HG03159 (cell line): ENCODE data around the gene RIPOR2.
"Not testable (repeated sequence)": the region's sequence is repeated elsewhere in the genome, so short reads cannot be mapped to it uniquely, and the experiment has no call there.

Source experiments
- ATAC-seq: cut with Tn5 transposase; IDR thresholded peaks from one replicate; pipeline ENCODE4 v1.9.1; 2021; ENCODE audit warnings: mild to moderate bottlenecking, moderate library complexity; ENCODE audit not compliant: unreplicated experiment

Gene RIPOR2

DNA sequence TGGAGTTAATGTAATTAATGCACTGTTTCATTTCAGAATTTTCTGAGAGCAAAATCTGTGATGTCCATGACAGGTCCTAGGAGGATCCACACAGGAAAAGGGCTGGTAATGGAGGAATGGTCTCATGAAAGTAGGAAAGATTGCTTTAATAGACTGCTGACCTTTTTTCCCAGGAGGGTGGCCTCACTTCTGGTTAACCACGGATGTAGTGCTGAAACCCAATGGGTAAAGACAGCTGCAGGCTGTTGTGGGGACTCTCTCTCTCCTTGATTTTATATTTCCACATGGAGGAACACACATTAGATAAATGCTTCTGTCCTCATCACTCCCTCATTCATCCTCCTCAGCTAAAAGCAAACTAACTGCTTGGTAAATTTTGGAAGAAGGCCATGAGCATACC lies 23.6 kb upstream of the RIPOR2 start:
- no peak for ATAC-seq

DNA sequence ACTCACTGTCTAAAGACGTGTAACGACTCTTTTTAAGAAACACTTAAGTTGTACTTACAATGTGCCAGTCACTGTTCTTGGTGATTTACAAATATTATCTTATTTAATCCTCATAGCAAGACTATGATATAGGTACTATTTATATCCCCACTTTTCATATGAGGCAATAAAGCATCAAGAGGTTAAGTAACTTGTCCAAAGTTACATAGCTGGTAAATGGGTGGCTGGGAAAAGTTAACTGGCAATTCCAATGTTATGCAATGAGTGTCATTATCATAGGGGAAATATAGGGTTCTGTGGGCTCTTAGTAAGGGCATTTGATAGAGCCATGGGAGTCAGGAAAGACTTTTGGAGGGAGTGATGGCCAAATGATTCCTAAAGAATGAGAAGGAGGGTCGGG lies 21.4 kb upstream of the RIPOR2 start:
- no peak for ATAC-seq

DNA sequence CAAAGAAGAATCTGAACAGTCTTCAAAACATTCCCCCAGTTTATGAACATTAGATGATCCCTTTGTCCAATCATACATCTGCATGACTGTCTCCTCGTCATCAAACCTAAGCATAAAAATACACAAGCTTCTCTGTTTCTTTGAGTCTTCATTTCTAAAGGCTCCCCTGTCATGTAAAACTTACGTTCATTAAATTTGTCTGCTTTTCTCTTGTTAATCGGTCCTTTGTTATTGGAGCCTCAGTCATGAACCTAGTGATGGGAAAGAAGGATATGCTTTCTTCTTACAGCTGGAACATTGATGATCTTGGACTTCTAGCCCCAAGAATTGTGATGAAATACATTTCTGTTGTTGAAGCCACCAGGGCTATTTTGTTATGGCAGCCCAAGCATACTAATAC lies 18.0 kb upstream of the RIPOR2 start:
- ATAC-seq = no peak

DNA sequence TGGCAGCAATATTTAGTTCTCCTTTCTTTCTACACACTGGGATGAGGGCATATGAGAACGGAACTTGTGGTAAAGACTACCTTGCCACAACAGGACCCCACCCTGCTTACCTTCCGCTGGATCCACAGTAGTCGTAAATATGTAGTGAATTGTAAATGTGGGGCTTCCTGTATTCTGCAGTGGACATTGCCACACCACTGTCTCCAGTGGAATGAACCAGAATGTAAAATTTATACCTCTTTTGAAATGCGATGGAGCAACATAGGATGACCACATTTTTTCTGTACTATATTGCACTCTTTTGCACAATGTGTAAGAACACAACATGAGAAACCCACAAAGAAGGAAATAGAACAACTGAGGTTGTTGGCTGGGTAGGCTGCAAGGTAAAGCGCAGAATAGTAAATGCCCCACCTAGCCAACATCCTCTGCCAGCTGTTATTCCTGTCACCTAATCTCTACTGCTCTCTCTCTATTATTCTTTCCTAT lies 16.1 kb upstream of the RIPOR2 start:
- ATAC-seq = no peak

DNA sequence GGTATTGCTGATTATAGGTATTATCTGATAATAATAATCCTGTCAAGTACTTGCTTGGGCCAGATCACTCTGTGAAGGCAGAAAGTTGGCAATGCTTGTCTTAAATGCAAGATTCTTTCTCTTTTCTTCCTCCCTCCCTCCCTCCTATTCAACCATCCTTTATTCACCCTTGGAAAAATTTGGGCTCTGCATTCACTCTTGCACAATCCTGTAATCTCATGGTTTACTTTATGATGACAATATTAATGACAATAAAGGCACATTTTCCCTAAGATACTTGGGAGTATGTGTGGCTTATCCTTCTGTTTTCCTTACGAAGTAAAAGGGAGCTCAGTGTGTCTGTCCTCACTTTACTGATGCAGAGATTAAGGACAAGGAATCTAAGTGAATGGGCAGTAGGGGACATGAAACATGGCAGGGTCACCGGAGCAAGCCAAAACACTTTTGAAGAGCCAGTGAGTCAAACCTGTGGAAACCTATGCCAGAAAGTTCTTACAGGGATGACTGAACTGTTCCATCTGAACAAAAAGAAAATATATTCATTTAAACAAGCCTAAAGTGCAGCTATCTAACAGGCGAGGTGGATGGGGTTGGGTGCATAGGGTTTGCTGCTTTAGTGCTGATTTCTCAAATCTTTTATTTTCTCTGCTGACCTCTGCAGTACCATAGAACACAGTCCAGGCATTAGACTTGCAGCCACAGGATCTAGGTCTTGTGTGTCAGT lies 14.6 kb upstream of the RIPOR2 start:
- ATAC-seq = no peak

DNA sequence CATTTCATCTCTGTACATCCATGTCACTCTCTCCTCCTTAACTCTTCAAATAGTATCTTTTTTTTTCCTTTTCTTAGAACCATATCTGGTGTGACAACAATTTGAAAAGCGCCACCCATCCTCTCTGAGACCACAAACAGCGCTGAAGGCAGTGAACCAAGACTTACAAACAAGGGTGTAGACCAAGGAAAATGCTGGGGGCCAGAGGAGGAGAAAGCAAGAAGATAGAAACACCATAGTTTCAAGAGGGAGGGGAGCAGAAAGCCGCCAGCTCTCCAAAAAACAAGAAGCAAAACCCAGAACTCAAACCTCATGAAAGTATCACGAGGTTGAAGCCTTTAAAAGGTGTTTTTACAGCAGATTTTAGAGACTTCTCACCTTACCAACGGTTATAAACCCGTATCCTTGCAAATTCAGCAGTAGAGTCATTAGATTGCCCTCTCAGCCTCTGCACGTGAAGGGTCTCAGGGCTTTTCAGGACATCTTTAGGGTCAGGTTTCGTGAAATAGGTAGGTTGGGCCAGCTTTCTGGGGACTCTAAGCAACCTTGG lies 13.3 kb upstream of the RIPOR2 start:
- ATAC-seq = peak; percentile 94

DNA sequence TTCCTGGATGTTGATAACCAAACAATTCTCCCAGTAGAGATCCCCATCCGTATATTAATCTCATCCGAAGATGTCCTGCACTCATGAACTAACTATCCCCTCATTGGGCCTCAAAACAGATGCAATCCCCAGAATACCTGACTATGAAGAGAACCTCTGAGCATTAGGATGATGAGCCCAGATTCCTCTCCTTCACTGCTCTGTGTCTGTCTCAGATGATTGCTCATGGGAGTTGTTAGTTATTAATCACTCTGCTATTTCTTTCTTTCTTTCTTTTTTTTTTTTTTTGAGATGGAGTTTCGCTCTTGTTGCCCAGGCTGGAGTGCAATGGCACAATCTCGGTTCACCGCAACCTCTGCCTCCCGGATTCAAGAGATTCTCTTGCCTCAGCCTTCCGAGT lies 12.5 kb upstream of the RIPOR2 start:
- ATAC-seq = not testable (repeated sequence)

DNA sequence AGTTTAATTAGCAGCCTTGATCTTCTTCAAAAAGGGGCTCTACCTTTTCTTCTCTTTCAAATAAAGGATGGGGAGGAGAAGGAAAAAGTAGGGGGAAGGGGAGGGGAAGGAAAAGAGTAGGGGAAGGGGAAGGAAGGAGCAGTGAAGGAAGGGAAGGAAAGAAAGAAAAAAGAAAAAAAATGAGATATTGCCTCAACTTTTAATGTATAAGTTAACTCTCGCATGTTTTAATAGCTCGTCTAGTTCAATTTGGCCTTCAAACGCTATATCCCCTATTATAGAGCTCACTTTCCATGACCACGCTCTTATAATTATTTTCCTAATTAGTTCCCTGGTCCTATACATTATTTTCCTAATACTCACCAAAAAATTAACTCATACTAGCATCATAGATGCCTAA lies 11.9 kb upstream of the RIPOR2 start:
- ATAC-seq = no peak

DNA sequence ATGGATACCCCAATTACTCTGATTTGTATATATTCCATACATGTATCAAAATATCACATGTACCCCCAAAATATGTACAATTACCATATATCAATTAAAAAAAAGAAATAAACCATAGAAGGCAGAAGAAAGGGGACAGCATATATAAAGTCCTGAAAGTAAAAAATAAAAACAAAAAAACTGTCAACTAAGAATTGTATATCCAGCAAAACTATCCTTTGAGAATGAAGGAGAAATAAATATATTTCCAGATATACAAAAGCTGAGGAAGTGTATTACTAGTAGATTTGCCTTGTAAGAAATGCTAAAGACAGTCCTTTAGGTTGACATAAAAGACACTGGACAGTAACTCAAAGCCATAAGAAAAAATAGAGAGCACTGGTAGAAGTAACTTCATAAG lies 9.3 kb upstream of the RIPOR2 start:
- no peak for ATAC-seq

DNA sequence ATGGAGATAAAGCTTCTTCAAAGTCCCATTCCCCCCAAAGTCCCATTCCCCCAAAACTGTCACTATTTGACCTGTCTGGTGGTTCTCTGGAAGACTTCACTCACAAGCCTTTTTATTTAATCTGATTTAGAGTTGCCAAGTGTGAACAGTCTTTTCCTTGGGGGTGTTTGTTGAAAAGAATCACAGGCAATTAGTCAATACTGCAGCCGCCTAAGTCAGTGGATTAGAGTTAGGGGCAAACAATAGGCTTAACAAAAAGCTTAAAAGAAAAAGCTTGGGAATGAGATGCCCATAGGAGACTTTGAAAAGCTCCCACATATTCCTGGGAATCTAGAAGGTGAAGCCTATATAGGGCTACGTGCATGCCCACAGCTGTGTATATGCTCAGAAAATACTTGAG lies 8.0 kb upstream of the RIPOR2 start:
- no peak for ATAC-seq

DNA sequence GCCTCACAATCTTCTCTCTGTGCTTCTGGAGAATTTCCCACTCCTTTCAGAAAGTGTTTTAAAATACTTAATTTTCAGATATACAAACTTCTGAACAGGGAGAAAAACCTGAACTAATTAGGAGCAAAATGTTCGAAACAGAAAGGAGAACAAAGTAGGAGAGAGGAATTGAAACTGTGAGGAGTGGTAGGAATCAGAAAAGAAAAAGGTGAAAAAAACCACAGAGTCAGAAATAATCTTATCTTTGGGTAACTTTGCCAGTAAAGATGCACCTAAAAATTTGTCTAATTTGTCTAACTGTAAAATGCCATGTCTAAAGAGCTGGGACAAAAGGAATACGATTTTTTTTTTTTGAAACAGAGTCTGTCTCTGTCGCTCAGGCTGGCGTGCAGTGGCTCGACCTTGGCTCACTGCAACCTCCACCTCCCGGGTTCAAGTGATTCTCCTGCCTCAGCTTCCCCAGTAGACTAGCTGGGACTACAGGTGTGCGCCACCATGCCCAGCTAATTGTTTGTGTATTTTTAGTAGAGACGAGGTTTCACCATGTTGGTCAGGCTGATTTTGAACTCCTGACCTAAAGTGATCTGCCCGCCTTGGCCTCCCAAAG lies 4.7 kb upstream of the RIPOR2 start:
- no peak for ATAC-seq

DNA sequence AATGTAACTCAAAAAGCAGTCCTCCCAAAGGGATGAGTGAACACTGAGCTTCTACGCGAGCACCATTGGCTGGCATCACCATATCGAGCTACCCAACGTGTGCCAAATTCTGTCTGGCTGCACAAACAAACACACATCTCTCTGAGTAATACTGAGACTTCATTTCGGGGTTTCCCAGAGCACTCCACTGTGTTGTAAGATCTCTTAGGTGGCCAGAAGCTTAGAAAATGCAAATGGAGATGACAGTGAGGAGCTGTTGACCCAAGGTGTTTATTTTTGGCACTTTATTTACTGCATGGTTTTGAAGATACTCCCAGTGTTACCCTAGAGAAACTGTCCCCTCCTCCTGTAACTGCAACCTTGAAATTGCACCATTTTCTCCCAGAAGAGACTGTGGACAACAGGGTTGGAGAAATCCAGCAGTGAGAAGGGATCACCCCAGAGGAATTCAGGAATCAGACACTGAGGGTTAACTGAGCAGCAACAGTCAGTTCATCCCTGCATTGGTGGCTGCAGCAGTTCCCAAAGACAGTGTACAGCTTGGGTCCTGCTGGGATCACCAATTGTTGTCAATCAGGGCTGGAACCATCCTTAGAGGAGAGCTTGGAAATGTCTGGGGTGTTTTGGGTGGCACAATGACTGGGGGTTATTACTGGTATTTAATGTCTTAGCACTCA lies 1.0 kb upstream of the RIPOR2 start:
- peak; percentile 66 for ATAC-seq

DNA sequence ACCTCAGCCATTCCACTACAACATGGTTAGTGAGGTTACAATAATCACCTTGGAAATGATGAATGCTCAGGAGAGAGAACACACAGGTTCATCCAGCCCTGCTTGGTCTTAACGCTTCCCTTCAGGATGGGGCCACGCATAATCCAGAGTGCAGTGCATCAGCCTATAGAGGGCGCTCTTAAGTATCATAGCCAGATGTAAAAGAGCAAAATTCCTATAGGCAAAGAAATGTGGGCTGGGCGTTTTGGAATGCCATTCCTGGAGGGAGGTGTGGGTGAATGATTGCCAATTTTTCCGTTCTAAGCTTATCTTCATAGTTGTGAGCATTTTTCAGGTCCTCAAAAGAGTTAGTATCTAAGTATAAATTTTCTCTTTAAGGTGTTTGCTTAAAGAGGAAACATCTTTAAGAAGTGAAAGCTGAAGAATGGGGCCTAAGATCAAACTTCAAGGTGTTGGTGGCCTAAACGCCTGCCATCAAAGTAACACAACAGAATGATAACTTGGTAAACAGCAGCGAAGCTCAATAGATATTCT lies 1.8 kb downstream of the RIPOR2 start:
- ATAC-seq = no peak

DNA sequence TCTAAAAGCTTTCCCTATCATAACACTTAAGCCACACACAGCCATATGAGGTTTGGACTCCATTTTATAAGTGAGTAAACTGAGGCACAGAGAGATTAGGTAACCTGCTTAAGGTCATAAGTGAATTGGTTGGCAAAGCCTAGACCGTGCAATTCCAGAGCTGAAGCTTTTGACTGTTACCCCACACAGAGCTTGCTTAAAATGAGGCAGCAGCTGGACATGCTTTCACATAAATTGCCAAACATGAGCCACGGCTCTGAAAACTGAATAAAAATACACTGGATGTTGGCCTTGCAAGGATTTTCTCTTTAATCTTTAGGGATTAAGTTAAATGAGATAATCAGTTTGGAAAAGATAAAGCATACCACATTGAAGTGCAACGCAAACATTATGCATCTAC lies 2.5 kb downstream of the RIPOR2 start:
- ATAC-seq = no peak

DNA sequence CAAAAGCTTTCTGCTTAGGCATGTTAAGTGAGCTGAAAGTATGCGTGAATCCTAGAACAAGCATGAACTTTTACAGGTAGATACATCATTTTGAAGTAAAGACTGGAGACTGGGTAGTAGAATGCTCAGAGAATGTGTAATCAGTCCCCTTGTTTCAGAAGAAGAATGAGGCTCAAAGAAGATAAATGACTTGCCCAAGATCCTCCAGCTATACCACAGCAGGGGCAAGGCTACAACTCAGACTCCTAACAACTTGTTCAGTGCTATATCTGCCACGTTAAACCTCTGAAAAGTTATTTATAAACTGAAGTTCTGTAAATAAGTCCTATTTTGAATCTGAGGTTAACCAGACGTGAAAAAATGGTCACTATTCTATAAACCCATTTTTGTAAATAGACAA lies 2.9 kb downstream of the RIPOR2 start:
- no peak for ATAC-seq

DNA sequence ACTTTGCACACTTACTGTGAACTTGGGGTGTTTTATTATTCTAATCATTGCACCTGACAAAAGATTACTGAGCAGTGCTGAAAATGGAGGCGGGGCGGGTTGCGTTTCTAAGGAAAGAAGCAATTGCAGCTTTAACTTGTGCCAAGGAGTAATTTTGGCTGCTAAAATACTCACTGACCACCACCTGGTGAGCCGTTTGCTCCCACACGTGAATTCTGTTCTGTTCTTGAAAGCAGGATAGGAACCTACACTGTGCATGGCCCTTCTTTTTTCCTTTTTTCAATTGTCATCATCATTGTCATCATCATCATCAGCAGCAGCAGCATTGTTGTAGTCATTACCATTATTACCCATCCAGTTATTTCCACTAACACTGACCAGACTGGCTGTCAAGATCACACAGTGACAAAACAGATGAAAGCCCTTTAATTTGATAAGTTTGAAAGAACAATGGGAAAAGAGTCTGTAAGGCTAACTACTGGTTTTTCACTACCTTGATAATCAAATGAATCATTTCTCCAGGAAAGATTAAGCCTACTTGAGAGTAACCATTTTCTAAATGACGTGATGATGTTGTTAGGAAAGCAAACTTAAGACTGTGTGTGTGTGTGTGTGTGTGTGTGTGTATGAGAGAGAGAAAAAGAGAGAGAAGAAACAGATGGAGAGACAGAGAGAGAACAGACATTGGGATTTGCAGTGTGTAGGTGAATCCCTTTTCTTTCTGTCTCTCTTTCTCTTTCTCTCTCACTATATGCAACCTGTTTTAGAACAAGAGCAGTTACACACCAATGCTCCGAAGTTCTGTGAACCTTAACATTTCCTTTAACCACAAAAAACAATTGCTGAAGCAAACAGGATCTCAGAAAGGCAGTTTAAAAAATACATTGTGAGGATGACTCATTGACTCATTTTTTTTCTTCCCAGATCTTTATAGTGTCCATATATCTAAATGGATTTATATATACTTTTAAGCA lies 3.8 kb downstream of the RIPOR2 start:
- ATAC-seq = peak; percentile 25

DNA sequence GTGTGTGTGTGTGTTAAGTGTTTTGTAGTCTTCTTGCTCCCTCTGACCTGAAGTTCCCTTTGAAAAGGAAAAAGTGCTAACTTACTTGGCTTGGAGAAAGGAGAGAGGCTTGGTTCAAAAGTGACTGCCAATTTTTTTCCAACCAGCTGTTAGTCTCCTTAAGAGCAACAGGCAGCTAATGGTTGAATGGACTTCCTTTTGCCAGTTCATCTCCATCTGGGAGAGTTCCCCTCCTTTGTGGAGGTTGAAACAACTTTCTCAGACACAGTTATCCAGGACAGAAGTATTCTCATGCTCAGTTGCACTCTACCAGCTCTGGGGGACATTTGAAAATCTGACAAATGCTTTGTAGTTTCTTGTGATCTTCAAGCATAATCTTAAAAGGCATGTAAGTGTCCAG lies 4.5 kb downstream of the RIPOR2 start:
- ATAC-seq = no peak

DNA sequence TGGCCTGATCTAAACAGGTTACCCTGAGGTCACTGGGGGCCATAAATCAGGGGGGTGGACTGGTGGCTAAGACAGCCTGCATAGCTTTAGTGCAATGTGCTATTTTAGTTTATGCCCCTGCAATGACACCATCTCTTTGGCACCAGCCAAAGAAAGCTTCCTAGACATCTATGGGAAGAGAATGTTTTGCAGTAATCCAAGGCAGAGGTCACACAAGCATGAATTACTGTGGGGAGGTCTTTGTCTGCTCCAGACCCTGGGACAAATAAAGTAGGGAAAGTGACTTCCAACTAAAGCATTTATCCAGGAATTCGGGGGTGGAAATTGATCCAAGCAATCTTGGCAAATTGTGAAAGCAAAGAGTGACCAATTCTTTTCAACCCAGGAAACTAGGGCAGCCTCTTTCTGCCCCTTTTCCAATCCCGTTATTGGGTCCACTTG lies 5.3 kb downstream of the RIPOR2 start:
- ATAC-seq = no peak

DNA sequence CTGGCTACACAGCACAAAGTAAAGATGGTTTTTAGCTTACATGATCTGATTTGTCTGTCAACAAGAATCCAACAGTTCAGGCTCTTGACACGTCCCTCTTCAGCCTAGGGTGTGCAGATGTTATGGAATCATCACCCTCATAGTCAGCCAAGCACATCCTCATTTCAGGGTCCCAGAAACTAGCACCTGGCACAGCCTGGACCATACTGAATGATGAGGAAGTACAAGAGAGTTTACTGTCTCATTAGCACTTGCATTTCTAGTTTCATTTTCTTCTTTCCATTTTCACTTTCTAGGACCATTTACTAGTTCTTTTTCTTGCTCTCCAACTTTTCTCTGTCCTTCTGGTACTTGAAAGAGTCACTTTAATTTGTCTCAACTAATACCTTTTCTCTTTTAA lies 6.5 kb downstream of the RIPOR2 start:
- peak; percentile 47 for ATAC-seq

DNA sequence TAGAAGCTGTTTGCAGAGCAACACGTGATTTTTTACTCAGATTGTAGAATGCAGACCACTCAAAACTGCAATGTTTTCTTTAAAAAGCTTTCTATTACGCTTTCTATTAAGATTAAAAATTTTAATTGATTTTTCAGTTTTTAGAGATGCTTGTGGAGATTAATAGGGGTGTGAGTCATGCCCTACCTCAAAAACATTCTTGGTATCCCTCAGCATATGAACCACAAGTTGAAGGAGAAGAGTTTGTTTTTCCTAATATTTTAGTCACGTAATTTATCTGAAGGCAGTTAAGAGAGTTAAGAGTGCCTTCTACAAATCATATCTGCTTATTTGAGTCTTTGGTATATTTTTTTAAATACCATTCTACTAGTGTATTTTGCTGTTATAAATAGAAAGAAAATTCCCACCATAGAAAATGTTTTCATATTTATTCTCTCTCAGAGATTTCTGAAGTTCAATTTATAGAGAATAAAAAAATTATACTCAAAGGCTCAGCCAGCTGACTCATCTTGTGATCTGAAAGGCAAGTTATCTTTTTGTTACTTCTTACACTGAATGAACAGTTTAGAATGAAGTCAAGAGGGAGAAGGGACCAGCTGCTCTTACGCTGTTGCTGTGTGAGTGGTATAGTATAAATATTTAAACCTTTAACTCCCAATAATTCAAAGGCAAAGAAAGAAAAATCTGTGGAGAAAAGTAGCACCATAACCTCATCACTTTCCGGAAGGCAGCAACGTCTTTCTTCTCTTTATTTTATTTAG lies 7.6 kb downstream of the RIPOR2 start:
- no peak for ATAC-seq
